IMR-90 (cell line): ENCODE results near the gene USB1. TPM values are rescaled to one million over a fixed set of nuclear protein-coding genes. Genes with fewer than 3 reads are reported as not detected.

Experiments used
- ATAC-seq: fragments of 200-7000 bp; cut with Tn5 transposase; 2 replicates; pipeline ENCODE4 v1.9.1; 2020; ENCODE audit warnings: low read depth, mild to moderate bottlenecking, moderate library complexity
- BruUV-seq: library from RNA; stranded (reverse); fragments of 400-500 nt; replicated peaks from 2 replicates; lab custom pipeline; 2021; lab: Mats Ljungman, UMichigan
- CTCF ChIA-PET: fragments of 300-600 bp; formaldehyde crosslinking; extraction: SDS; loops from one replicate; lab custom pipeline; 2021; ENCODE audit warnings: antibody characterized with exemption; lab: Yijun Ruan, JAX
- POLR2A ChIA-PET: fragments of 300-600 bp; sonication (Branson Sonifier 250); formaldehyde crosslinking; loops from one replicate; lab custom pipeline; 2022; ENCODE audit warnings: antibody characterized with exemption; ENCODE audit not compliant: unreplicated experiment; lab: Charles Lee
- DNase-seq: peaks from one replicate; pipeline ENCODE4 v3.0.0; 2013
- H2AFZ ChIP-seq: replicated peaks from 2 replicates; pipeline ENCODE3; 2013; ENCODE audit warnings: low read length, mild to moderate bottlenecking; ENCODE audit not compliant: poor library complexity
- H2AK5ac ChIP-seq: 2 replicates; pipeline ENCODE4 v1.6.1; 2013; ENCODE audit warnings: low read depth, low read length, inconsistent platforms
- H2AK9ac ChIP-seq: replicated peaks from 2 replicates; pipeline ENCODE3; 2013; ENCODE audit warnings: mild to moderate bottlenecking, low read depth, low read length, moderate library complexity; ENCODE audit not compliant: poor library complexity
- H2BK120ac ChIP-seq: 2 replicates; pipeline ENCODE4 v1.6.1; 2013; ENCODE audit warnings: low read depth, low read length, inconsistent platforms
- H2BK15ac ChIP-seq: 3 replicates; pipeline ENCODE4 v1.6.1; 2013; ENCODE audit warnings: low read depth, low read length, inconsistent platforms
- H2BK20ac ChIP-seq: 2 replicates; pipeline ENCODE4 v1.6.1; 2013; ENCODE audit warnings: low read depth, mild to moderate bottlenecking, inconsistent platforms, low read length, moderate library complexity
- H2BK5ac ChIP-seq: 2 replicates; pipeline ENCODE4 v1.6.1; 2013; ENCODE audit warnings: mild to moderate bottlenecking, low read depth, low read length, inconsistent platforms; ENCODE audit not compliant: poor library complexity, severe bottlenecking
- H3K14ac ChIP-seq: replicated peaks from 2 replicates; pipeline ENCODE4 v1.6.1; 2013; ENCODE audit warnings: low read depth, low read length, inconsistent platforms
- H3K18ac ChIP-seq: 2 replicates; pipeline ENCODE4 v1.6.1; 2013; ENCODE audit warnings: low read depth, low read length, control low read depth
- H3K23ac ChIP-seq: 2 replicates; pipeline ENCODE4 v1.6.1; 2013; ENCODE audit warnings: low read depth, low read length, inconsistent platforms
- H3K27ac ChIP-seq: 2 replicates; pipeline ENCODE4 v1.5.1; 2013; ENCODE audit warnings: mild to moderate bottlenecking, control low read depth, low read length; ENCODE audit not compliant: insufficient read depth
- H3K27me3 ChIP-seq: 2 replicates; pipeline ENCODE4 v1.6.1; 2013; ENCODE audit warnings: low read length; ENCODE audit not compliant: control insufficient read depth, insufficient read depth
- H3K36me3 ChIP-seq: 2 replicates; pipeline ENCODE4 v1.6.1; 2013; ENCODE audit warnings: low read length, mixed read lengths; ENCODE audit not compliant: control insufficient read depth, insufficient read depth
- H3K4ac ChIP-seq: 2 replicates; pipeline ENCODE4 v1.6.1; 2013; ENCODE audit warnings: low read depth, low read length, inconsistent platforms
- H3K4me1 ChIP-seq: 2 replicates; pipeline ENCODE4 v1.6.1; 2013; ENCODE audit warnings: low read length, mixed read lengths; ENCODE audit not compliant: control insufficient read depth, insufficient read depth
- H3K4me2 ChIP-seq: 2 replicates; pipeline ENCODE4 v1.6.1; 2013; ENCODE audit warnings: low read depth, mild to moderate bottlenecking, control low read depth, low read length, moderate library complexity
- H3K4me3 ChIP-seq: 2 replicates; pipeline ENCODE4 v1.5.1; 2013; ENCODE audit warnings: low read depth, mild to moderate bottlenecking, control low read depth, low read length, moderate library complexity; ENCODE audit not compliant: insufficient read depth
- H3K56ac ChIP-seq: 2 replicates; pipeline ENCODE4 v1.6.1; 2013; ENCODE audit warnings: low read length, inconsistent platforms; ENCODE audit not compliant: insufficient read depth; ENCODE audit errors: extremely low read depth
- H3K79me1 ChIP-seq, 2 experiments: 2 replicates each; pipeline ENCODE4 v1.6.1; 2013; ENCODE audit warnings: low read length in 2 of 2, inconsistent platforms in 1 of 2, low read depth in 1 of 2
- H3K9ac ChIP-seq: 2 replicates; pipeline ENCODE4 v1.6.1; 2013; ENCODE audit warnings: low read depth, low read length, control low read depth
- H3K9me1 ChIP-seq: 2 replicates; pipeline ENCODE4 v1.6.1; 2013; ENCODE audit warnings: low read length, inconsistent platforms; ENCODE audit not compliant: insufficient read depth
- H3K9me3 ChIP-seq: 2 replicates; pipeline ENCODE4 v1.6.1; 2013; ENCODE audit warnings: low read length; ENCODE audit not compliant: control insufficient read depth, insufficient read depth
- H4K20me1 ChIP-seq: 2 replicates; pipeline ENCODE4 v1.6.1; 2013; ENCODE audit warnings: low read length, inconsistent platforms; ENCODE audit not compliant: insufficient read depth
- H4K5ac ChIP-seq: 2 replicates; pipeline ENCODE4 v1.6.1; 2013; ENCODE audit warnings: mild to moderate bottlenecking, low read depth, low read length, control low read depth
- H4K8ac ChIP-seq, 2 experiments: 2 replicates each; pipeline ENCODE4 v1.6.1; 2013; ENCODE audit warnings: low read depth in 2 of 2, low read length in 2 of 2, control low read depth in 1 of 2, inconsistent platforms in 1 of 2
- H4K91ac ChIP-seq: 2 replicates; pipeline ENCODE4 v1.6.1; 2013; ENCODE audit warnings: low read depth, low read length, inconsistent platforms; ENCODE audit not compliant: insufficient read depth
- MAFK ChIP-seq: IDR thresholded peaks from 2 replicates; pipeline ENCODE4 v1.6.1; 2012; ENCODE audit warnings: low read depth, low read length, improper control_type of control experiment
- WGBS, 2 experiments: methylation state at CpG; one replicate each; pipeline versions ENCODE4 v1.1.5 to v1.1.7; 2013; ENCODE audit warnings: missing lambda C conversion rate in 2 of 2; ENCODE audit not compliant: insufficient read length in 1 of 2; ENCODE audit errors: extremely low coverage in 2 of 2; 5-methylcytosine and 5-hydroxymethylcytosine counted together
- dilution Hi-C: fragments of 300-500 bp; cut with HindIII; formaldehyde crosslinking; loops from one replicate; pipeline ENCODE4 v1.14.3; 2018; ENCODE audit warnings: low sequenced_read_pairs; ENCODE audit not compliant: unreplicated experiment
- in situ Hi-C: fragments of 300-500 bp; cut with MboI; formaldehyde crosslinking; loops from 3 replicates; pipeline ENCODE4 v1.14.3; 2019; ENCODE audit warnings: low sequenced_read_pairs, inconsistent platforms, mixed read lengths
- intact Hi-C: fragments of 100-400 bp; cut with micrococcal nuclease; formaldehyde crosslinking; loops from 2 replicates; pipeline ENCODE4 v1.10.0; 2022
- polyA plus RNA-seq, 3 experiments: library from polyadenylated mRNA; depleted of rRNA; stranded (reverse); fragments of >200 nt; gene quantifications; 2 replicates each; pipeline ENCODE4 v1.2.3, GENCODE V29; 2012; ENCODE audit warnings: low replicate concordance in 1 of 3
- total RNA-seq: library from RNA; depleted of rRNA; stranded (reverse); fragments of >200 nt; gene quantifications from 2 replicates; pipeline ENCODE4 v1.2.3, GENCODE V29; 2012

Gene USB1
- total and polyA plus RNA-seq, 2 of the 4 experiments (the other 2 are of a cell fraction), result 45.9 to 94.9 TPM

- H2BK20ac ChIP-seq, result no peak overlapping the region
- H4K91ac ChIP-seq, result no peak overlapping the region
- no peak overlapping the region for H2AK5ac ChIP-seq
- H4K5ac ChIP-seq, result no peak overlapping the region
- no peak overlapping the region for H2BK120ac ChIP-seq
- intact Hi-C loops (no loop called here), dilution Hi-C loops (no loop called here), in situ Hi-C loops (no loop called here)
- H2AK9ac ChIP-seq, result no peak overlapping the region
- H3K79me1 ChIP-seq, result no peaks in the 10 kb centered on the region
- DNase-seq (no peak), ATAC-seq (no peak)
- H2BK15ac ChIP-seq, result no peak overlapping the region
- no peak overlapping the region for H3K14ac ChIP-seq
- ChIA-PET CTCF (no interaction called here), POLR2A (no interaction called here)
- H3K9ac ChIP-seq, result no peak overlapping the region
- H3K4me2 ChIP-seq, result no peak overlapping the region
- H3K4me1 ChIP-seq, result no peaks in the 10 kb centered on the region
- H4K8ac ChIP-seq, result no peak overlapping the region
- H3K27ac ChIP-seq, result no peak overlapping the region
- H3K4ac ChIP-seq, result no peak overlapping the region
- no CpG with 5 or more reads among the region's 8 CpGs for WGBS, 2 experiments
- no peak overlapping the region for H2AFZ ChIP-seq
- no peak overlapping the region for H3K18ac ChIP-seq
- no peaks in the 10 kb centered on the region for H3K9me1 ChIP-seq
- TF ChIP-seq MAFK, result no peak
- no peaks in the 10 kb centered on the region for H4K20me1 ChIP-seq
- no peak overlapping the region for H3K56ac ChIP-seq
- no peak overlapping the region for H3K23ac ChIP-seq
- no peak overlapping the region for H3K4me3 ChIP-seq
- no peaks in the 10 kb centered on the region for H3K9me3 ChIP-seq
- peaks cover 59% of the 10 kb centered on the region for H3K27me3 ChIP-seq
- no peaks in the 10 kb centered on the region for H3K36me3 ChIP-seq
- H2BK5ac ChIP-seq, result no peak overlapping the region
- no TSS peak for BruUV-seq
Measured at GRCh38 chr16:57959121-57959520, 42.1 kb upstream of the USB1 start.
